Measurements from ENCODE around the gene DET1.

DNA sequence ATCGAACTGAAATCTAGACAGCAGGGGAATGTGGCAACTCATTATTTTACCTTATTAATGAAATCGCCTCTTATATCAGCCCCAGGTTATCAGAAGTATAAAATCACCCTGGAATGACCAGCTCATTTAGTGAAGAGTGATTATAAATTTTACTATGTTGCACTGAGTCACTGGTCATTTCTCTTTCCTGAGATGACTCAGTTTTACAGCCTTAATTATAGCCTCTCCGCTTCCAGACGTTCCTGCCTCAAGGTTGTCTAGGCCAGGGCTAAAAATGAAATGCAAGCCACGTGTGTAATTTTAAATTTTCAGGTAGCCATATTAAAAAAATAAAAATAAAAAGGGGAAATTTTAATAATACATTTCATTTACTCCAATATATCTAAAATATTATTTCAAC lies 33.3 kb downstream of the DET1 start:
- TF ChIP-seq POLR2A (IDR thresholded peaks at IDR 0.05): no peak
- TF ChIP-seq, protein P1, sequence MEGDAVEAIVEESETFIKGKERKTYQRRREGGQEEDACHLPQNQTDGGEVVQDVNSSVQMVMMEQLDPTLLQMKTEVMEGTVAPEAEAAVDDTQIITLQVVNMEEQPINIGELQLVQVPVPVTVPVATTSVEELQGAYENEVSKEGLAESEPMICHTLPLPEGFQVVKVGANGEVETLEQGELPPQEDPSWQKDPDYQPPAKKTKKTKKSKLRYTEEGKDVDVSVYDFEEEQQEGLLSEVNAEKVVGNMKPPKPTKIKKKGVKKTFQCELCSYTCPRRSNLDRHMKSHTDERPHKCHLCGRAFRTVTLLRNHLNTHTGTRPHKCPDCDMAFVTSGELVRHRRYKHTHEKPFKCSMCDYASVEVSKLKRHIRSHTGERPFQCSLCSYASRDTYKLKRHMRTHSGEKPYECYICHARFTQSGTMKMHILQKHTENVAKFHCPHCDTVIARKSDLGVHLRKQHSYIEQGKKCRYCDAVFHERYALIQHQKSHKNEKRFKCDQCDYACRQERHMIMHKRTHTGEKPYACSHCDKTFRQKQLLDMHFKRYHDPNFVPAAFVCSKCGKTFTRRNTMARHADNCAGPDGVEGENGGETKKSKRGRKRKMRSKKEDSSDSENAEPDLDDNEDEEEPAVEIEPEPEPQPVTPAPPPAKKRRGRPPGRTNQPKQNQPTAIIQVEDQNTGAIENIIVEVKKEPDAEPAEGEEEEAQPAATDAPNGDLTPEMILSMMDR (IDR thresholded peaks at IDR 0.05 in 4 of 5, conservative IDR thresholded peaks at IDR 0.05 in 1 of 5): no peak

All from gastrocnemius medialis (tissue), 4 donors.